ENCODE measurements around the gene SPDEF. TPM values are rescaled to one million over a fixed set of nuclear protein-coding genes. Genes with fewer than 3 reads are reported as not detected.
A peak's percentile ranks its signal among the peaks of the same experiment; 100 is the strongest.

Gene SPDEF
- total and polyA plus RNA-seq, 2 of the 13 experiments (the other 11 are each of a cell fraction or from before 2014, with no cell fraction given), result not detected

- Histone ChIP-seq H4K20me1 (ENCODE audit: insufficient read depth, low read length) (no peaks in the 10 kb centered on the region), H3K27me3 (ENCODE audit: control insufficient read depth in 1 of 2, insufficient read depth in 2 of 2, low read length in 2 of 2) (peaks cover 6 to 41% of the 10 kb centered on the region in 2 experiments; a peak in 4 of 5 replicates), H3K79me2 (ENCODE audit: insufficient read depth, low read length) (no peaks in the 10 kb centered on the region), H3K4me1 (ENCODE audit: insufficient read depth, low read length) (peaks cover 61% of the 10 kb centered on the region), H3K9me3 (ENCODE audit: low read length) (no peaks in the 10 kb centered on the region), H3K4me2 (ENCODE audit: low read depth, low read length) (peak overlapping the region; percentile 41), H2AFZ (ENCODE audit: low read length) (no peak overlapping the region), H3K9ac (ENCODE audit: insufficient read depth, low read depth, low read length) (no peak overlapping the region), H3K36me3 (replicated peaks in 1 of 2; ENCODE audit: control insufficient read depth in 1 of 2, insufficient read depth in 2 of 2, low read length in 2 of 2) (no peaks in the 10 kb centered on the region), H3K27ac (ENCODE audit: extremely low read length, insufficient read depth, low read length) (no peak overlapping the region), H3K4me3 (replicated peaks in 1 of 3; ENCODE audit: insufficient read depth in 1 of 3, low read depth in 2 of 3, low read length in 3 of 3) (peak overlapping the region in 1 of 3 experiments; percentile 12; a peak in 1 of 6 replicates)
- in situ Hi-C loops (cut with HindIII; ENCODE audit: extremely low pct_ligation_motif_present, low pct_unique_long_range_greater_than_20kb) (no loop called here), intact Hi-C loops (cut with micrococcal nuclease; ENCODE audit: unreplicated experiment) (loop anchor here (5.0 kb wide), 2 partner anchors 34 to 401 kb away; no protein-coding TSS in a partner anchor)
- ChIA-PET POLR2A (interaction anchor here (1.2 kb wide), 1 partner anchor 39 kb away, joined by 3 read pairs; no protein-coding TSS in a partner anchor), CTCF (ENCODE audit: low intra/inter-chr PET ratio, low total read pairs) (no interaction called here)
- DNase-seq (ENCODE audit: low spot score) (peak; percentile 39), ATAC-seq (no peak), FAIRE-seq (no peak)
- BruUV-seq (replicated peaks), result no TSS peak
- WGBS (ENCODE audit: low lambda C conversion rate), result 2% methylated on average over 7 of the region's 15 CpGs
- peak; percentile 67 for TF ChIP-seq PATZ1 (CRISPR knock-in tag; IDR thresholded peaks at IDR 0.05)
- peak; percentile 11; the same call in 1 of the 2 replicates for TF ChIP-seq ZNF687 (CRISPR knock-in tag; IDR thresholded peaks at IDR 0.05)
- TF ChIP-seq ZNF333 (CRISPR knock-in tag; IDR thresholded peaks at IDR 0.05; ENCODE audit: borderline replicate concordance), result 0 out of 2 replicates have a peak, but pooled peaks have one; percentile 27
- no peak for TF ChIP-seq ZNF879 (CRISPR knock-in tag; IDR thresholded peaks at IDR 0.05)
These were observed 6.9 kb upstream of the SPDEF start for GRCh38 chr6:34562861-34563512.

Data from HepG2 (cell line).